Measurements from ENCODE around the gene CAMSAP3.

Gene CAMSAP3

GRCh38 chr19:7598180-7598579, 2.5 kb downstream of the CAMSAP3 start:
- no peak for TF ChIP-seq GATA3 (IDR thresholded peaks at IDR 0.05; ENCODE audit: low read depth, low read length)
- TF ChIP-seq GATA2 (IDR thresholded peaks at IDR 0.05; ENCODE audit: low read depth, low read length): no peak

- no peak for TF ChIP-seq GATA2 (IDR thresholded peaks at IDR 0.05; ENCODE audit: low read depth, low read length)
- no peak for TF ChIP-seq GATA3 (IDR thresholded peaks at IDR 0.05; ENCODE audit: low read depth, low read length)
These were observed 5.1 kb downstream of the CAMSAP3 start for GRCh38 chr19:7600721-7601120.

- TF ChIP-seq GATA3 (IDR thresholded peaks at IDR 0.05; ENCODE audit: low read depth, low read length) (no peak), GATA2 (IDR thresholded peaks at IDR 0.05; ENCODE audit: low read depth, low read length) (no peak)
These were observed 6.7 kb downstream of the CAMSAP3 start for GRCh38 chr19:7602240-7602934.

- TF ChIP-seq GATA3 (IDR thresholded peaks at IDR 0.05; ENCODE audit: low read depth, low read length): no peak
- TF ChIP-seq GATA2 (IDR thresholded peaks at IDR 0.05; ENCODE audit: low read depth, low read length): no peak
These were observed 7.4 kb downstream of the CAMSAP3 start for GRCh38 chr19:7602935-7603497.

GRCh38 chr19:7603919-7604318, 8.3 kb downstream of the CAMSAP3 start:
- TF ChIP-seq GATA3 (IDR thresholded peaks at IDR 0.05; ENCODE audit: low read depth, low read length): no peak
- no peak for TF ChIP-seq GATA2 (IDR thresholded peaks at IDR 0.05; ENCODE audit: low read depth, low read length)

GRCh38 chr19:7605490-7606222, 10.0 kb downstream of the CAMSAP3 start:
- TF ChIP-seq GATA2 (IDR thresholded peaks at IDR 0.05; ENCODE audit: low read depth, low read length): no peak
- TF ChIP-seq GATA3 (IDR thresholded peaks at IDR 0.05; ENCODE audit: low read depth, low read length): no peak

GRCh38 chr19:7606289-7606688, 10.6 kb downstream of the CAMSAP3 start:
- TF ChIP-seq GATA3 (IDR thresholded peaks at IDR 0.05; ENCODE audit: low read depth, low read length) (no peak), GATA2 (IDR thresholded peaks at IDR 0.05; ENCODE audit: low read depth, low read length) (no peak)

GRCh38 chr19:7607212-7607873, 11.7 kb downstream of the CAMSAP3 start:
- TF ChIP-seq GATA3 (IDR thresholded peaks at IDR 0.05; ENCODE audit: low read depth, low read length): no peak
- TF ChIP-seq GATA2 (IDR thresholded peaks at IDR 0.05; ENCODE audit: low read depth, low read length): no peak

- TF ChIP-seq GATA3 (IDR thresholded peaks at IDR 0.05; ENCODE audit: low read depth, low read length) (no peak), GATA2 (IDR thresholded peaks at IDR 0.05; ENCODE audit: low read depth, low read length) (no peak)
These were observed 12.4 kb downstream of the CAMSAP3 start for GRCh38 chr19:7607874-7608560.

GRCh38 chr19:7610491-7611240, 15.0 kb downstream of the CAMSAP3 start:
- TF ChIP-seq GATA3 (IDR thresholded peaks at IDR 0.05; ENCODE audit: low read depth, low read length): no peak
- no peak for TF ChIP-seq GATA2 (IDR thresholded peaks at IDR 0.05; ENCODE audit: low read depth, low read length)

- TF ChIP-seq GATA3 (IDR thresholded peaks at IDR 0.05; ENCODE audit: low read depth, low read length): no peak
- no peak for TF ChIP-seq GATA2 (IDR thresholded peaks at IDR 0.05; ENCODE audit: low read depth, low read length)
These were observed 16.0 kb downstream of the CAMSAP3 start for GRCh38 chr19:7611541-7612279.
